Measurements from ENCODE around the gene TRPV3. TPM values are rescaled to one million over a fixed set of nuclear protein-coding genes. Genes with fewer than 3 reads are reported as not detected.

Gene TRPV3
- total and polyA plus RNA-seq, 2 of the 13 experiments (the other 11 are each of a cell fraction or from before 2014, with no cell fraction given): 0.90 to 1.0 TPM

- CTCF ChIA-PET (ENCODE audit: low intra/inter-chr PET ratio, low total read pairs): no interaction called here
- no peak for TF ChIP-seq NFE2 (CRISPR knock-in tag; IDR thresholded peaks at IDR 0.05)
- in situ Hi-C loops (cut with HindIII; ENCODE audit: extremely low pct_ligation_motif_present, low pct_unique_long_range_greater_than_20kb) (no loop called here), intact Hi-C loops (cut with micrococcal nuclease; ENCODE audit: unreplicated experiment) (no loop called here)
- FAIRE-seq: no peak
- no peak overlapping the region for H3K27ac ChIP-seq (ENCODE audit: extremely low read length, insufficient read depth, low read length)
- no peak overlapping the region for H2AFZ ChIP-seq (ENCODE audit: low read length)
- no peaks in the 10 kb centered on the region for H3K4me1 ChIP-seq (ENCODE audit: insufficient read depth, low read length)
- peaks cover 16 to 38% of the 10 kb centered on the region in 2 experiments; a peak in 4 of 5 replicates for H3K36me3 ChIP-seq (replicated peaks in 1 of 2; ENCODE audit: control insufficient read depth in 1 of 2, insufficient read depth in 2 of 2, low read length in 2 of 2)
- no peaks in the 10 kb centered on the region for H4K20me1 ChIP-seq (ENCODE audit: insufficient read depth, low read length)
- WGBS (ENCODE audit: low lambda C conversion rate): no CpG with 5 or more reads among the region's 7 CpGs
- POLR2A ChIA-PET: no interaction called here
- BruUV-seq (replicated peaks): no TSS peak
- DNase-seq (ENCODE audit: low spot score): no peak
- no peaks in the 10 kb centered on the region for H3K27me3 ChIP-seq (ENCODE audit: control insufficient read depth in 1 of 2, insufficient read depth in 2 of 2, low read length in 2 of 2)
- H3K79me2 ChIP-seq (ENCODE audit: insufficient read depth, low read length): no peaks in the 10 kb centered on the region
- H3K4me3 ChIP-seq (replicated peaks in 1 of 3; ENCODE audit: insufficient read depth in 1 of 3, low read depth in 2 of 3, low read length in 3 of 3): no peak overlapping the region
- H3K9ac ChIP-seq (ENCODE audit: insufficient read depth, low read depth, low read length): no peak overlapping the region
- H3K9me3 ChIP-seq (ENCODE audit: low read length): no peaks in the 10 kb centered on the region
- no peak overlapping the region for H3K4me2 ChIP-seq (ENCODE audit: low read depth, low read length)
- ATAC-seq: no peak; the same call in 2 of the 3 replicates
Observed at GRCh38 chr17:3572231-3572630, 14.6 kb upstream of the TRPV3 start.

GRCh38 chr17:3571043-3571900 lies 13.7 kb upstream of the TRPV3 start:
- Histone ChIP-seq H3K4me3 (replicated peaks in 1 of 3; ENCODE audit: insufficient read depth in 1 of 3, low read depth in 2 of 3, low read length in 3 of 3) (no peak overlapping the region), H3K27ac (ENCODE audit: extremely low read length, insufficient read depth, low read length) (no peak overlapping the region), H3K79me2 (ENCODE audit: insufficient read depth, low read length) (no peaks in the 10 kb centered on the region), H3K4me1 (ENCODE audit: insufficient read depth, low read length) (no peaks in the 10 kb centered on the region), H2AFZ (ENCODE audit: low read length) (no peak overlapping the region), H3K36me3 (replicated peaks in 1 of 2; ENCODE audit: control insufficient read depth in 1 of 2, insufficient read depth in 2 of 2, low read length in 2 of 2) (peaks cover 20 to 38% of the 10 kb centered on the region in 2 experiments; a peak in 4 of 5 replicates), H4K20me1 (ENCODE audit: insufficient read depth, low read length) (no peaks in the 10 kb centered on the region), H3K9me3 (ENCODE audit: low read length) (no peaks in the 10 kb centered on the region), H3K27me3 (ENCODE audit: control insufficient read depth in 1 of 2, insufficient read depth in 2 of 2, low read length in 2 of 2) (no peaks in the 10 kb centered on the region), H3K9ac (ENCODE audit: insufficient read depth, low read depth, low read length) (no peak overlapping the region), H3K4me2 (ENCODE audit: low read depth, low read length) (no peak overlapping the region)
- CTCF ChIA-PET (ENCODE audit: low intra/inter-chr PET ratio, low total read pairs): no interaction called here
- peak; percentile 44 for TF ChIP-seq AGO2 (optimal IDR thresholded peaks at IDR 0.05; ENCODE audit: low read depth, low read length)
- TF ChIP-seq ZNF704 (CRISPR knock-in tag; IDR thresholded peaks at IDR 0.05; ENCODE audit: borderline replicate concordance): no peak
- BruUV-seq (replicated peaks): no TSS peak
- 98% methylated on average over 5 of the region's 36 CpGs for WGBS (ENCODE audit: low lambda C conversion rate)
- FAIRE-seq: no peak
- POLR2A ChIA-PET: no interaction called here
- in situ Hi-C loops (cut with HindIII; ENCODE audit: extremely low pct_ligation_motif_present, low pct_unique_long_range_greater_than_20kb): no loop called here
- no peak for DNase-seq (ENCODE audit: low spot score)
- ATAC-seq: no peak
- intact Hi-C loops (cut with micrococcal nuclease; ENCODE audit: unreplicated experiment): no loop called here
